ENCODE data around the gene TOX2. TPM values are rescaled to one million over a fixed set of nuclear protein-coding genes. Genes with fewer than 3 reads are reported as not detected.
A peak's percentile ranks its signal among the peaks of the same experiment; 100 is the strongest.

Gene TOX2
- total RNA-seq, 1 experiment from 2014 or later: 85.4 TPM

DNA sequence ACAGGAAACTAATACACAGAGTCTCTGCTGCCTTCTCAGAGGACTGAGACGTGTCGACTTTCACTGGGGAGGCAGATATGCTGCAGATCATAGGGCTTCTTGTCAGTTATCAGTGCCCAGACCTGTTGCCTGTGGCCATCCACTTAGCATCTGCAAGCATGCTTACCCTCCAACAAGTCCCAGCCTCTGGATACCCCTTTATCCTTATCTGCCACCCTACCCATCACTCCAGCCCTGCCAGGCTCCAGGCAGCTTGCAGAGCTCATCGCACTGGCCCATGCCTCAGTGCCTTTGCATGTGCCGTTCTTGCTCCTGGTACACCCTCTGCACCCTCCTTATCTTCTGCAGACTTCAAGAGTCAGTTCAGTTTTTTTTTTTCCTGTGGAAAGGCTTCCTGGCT, 119.2 kb downstream of the TOX2 start:
- H3K4me3 ChIP-seq (ENCODE audit: low read depth in 2 of 2, low read length in 2 of 2): no peak overlapping the region
- BruUV-seq (replicated peaks): no TSS peak
- CTCF ChIA-PET: no interaction called here

GRCh38 chr20:44034451-44034850, 119.8 kb downstream of the TOX2 start:
- ChIA-PET POLR2A (no interaction called here), CTCF (no interaction called here)
- Histone ChIP-seq H3K27ac (ENCODE audit: low read length) (no peak overlapping the region), H3K36me3 (ENCODE audit: control insufficient read depth, insufficient read depth, low read length) (no peaks in the 10 kb centered on the region), H3K4me3 (ENCODE audit: low read depth in 2 of 2, low read length in 2 of 2) (no peak overlapping the region), H3K9me3 (ENCODE audit: control insufficient read depth, insufficient read depth, low read depth, low read length) (no peaks in the 10 kb centered on the region), H3K4me1 (ENCODE audit: control insufficient read depth, insufficient read depth, low read length) (peaks cover 18% of the 10 kb centered on the region), H3K27me3 (ENCODE audit: control insufficient read depth, insufficient read depth, low read length) (no peaks in the 10 kb centered on the region)
- no peak for DNase-seq (ENCODE audit: low read depth, low spot score)
- no peak for TF ChIP-seq POLR2AphosphoS5 (IDR thresholded peaks at IDR 0.05; ENCODE audit: low read depth, low read length)
- TF ChIP-seq, protein P1, sequence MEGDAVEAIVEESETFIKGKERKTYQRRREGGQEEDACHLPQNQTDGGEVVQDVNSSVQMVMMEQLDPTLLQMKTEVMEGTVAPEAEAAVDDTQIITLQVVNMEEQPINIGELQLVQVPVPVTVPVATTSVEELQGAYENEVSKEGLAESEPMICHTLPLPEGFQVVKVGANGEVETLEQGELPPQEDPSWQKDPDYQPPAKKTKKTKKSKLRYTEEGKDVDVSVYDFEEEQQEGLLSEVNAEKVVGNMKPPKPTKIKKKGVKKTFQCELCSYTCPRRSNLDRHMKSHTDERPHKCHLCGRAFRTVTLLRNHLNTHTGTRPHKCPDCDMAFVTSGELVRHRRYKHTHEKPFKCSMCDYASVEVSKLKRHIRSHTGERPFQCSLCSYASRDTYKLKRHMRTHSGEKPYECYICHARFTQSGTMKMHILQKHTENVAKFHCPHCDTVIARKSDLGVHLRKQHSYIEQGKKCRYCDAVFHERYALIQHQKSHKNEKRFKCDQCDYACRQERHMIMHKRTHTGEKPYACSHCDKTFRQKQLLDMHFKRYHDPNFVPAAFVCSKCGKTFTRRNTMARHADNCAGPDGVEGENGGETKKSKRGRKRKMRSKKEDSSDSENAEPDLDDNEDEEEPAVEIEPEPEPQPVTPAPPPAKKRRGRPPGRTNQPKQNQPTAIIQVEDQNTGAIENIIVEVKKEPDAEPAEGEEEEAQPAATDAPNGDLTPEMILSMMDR (IDR thresholded peaks at IDR 0.05): no peak
- TF ChIP-seq, protein P2, sequence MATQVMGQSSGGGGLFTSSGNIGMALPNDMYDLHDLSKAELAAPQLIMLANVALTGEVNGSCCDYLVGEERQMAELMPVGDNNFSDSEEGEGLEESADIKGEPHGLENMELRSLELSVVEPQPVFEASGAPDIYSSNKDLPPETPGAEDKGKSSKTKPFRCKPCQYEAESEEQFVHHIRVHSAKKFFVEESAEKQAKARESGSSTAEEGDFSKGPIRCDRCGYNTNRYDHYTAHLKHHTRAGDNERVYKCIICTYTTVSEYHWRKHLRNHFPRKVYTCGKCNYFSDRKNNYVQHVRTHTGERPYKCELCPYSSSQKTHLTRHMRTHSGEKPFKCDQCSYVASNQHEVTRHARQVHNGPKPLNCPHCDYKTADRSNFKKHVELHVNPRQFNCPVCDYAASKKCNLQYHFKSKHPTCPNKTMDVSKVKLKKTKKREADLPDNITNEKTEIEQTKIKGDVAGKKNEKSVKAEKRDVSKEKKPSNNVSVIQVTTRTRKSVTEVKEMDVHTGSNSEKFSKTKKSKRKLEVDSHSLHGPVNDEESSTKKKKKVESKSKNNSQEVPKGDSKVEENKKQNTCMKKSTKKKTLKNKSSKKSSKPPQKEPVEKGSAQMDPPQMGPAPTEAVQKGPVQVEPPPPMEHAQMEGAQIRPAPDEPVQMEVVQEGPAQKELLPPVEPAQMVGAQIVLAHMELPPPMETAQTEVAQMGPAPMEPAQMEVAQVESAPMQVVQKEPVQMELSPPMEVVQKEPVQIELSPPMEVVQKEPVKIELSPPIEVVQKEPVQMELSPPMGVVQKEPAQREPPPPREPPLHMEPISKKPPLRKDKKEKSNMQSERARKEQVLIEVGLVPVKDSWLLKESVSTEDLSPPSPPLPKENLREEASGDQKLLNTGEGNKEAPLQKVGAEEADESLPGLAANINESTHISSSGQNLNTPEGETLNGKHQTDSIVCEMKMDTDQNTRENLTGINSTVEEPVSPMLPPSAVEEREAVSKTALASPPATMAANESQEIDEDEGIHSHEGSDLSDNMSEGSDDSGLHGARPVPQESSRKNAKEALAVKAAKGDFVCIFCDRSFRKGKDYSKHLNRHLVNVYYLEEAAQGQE (IDR thresholded peaks at IDR 0.05; ENCODE audit: insufficient read depth in 1 of 2, low read depth in 2 of 2, low read length in 1 of 2): no peak
- no peak for TF ChIP-seq SIN3A (IDR thresholded peaks at IDR 0.05; ENCODE audit: borderline replicate concordance, insufficient read depth, low read depth, low read length)
- no peak for TF ChIP-seq TCF7L2 (IDR thresholded peaks at IDR 0.05; ENCODE audit: low read depth, low read length)
- ATAC-seq: no peak
- intact Hi-C loops (cut with micrococcal nuclease; ENCODE audit: unreplicated experiment): no loop called here
- no TSS peak for BruUV-seq (replicated peaks)
- in situ Hi-C loops (cut with HindIII; ENCODE audit: low pct_unique_long_range_greater_than_20kb, low sequenced_read_pairs): no loop called here

More for the DNA sequence above, 119.2 kb downstream of the TOX2 start:
- POLR2A ChIA-PET: no interaction called here
- H3K27ac ChIP-seq (ENCODE audit: low read length): peak overlapping the region; percentile 14; the same call in 1 of the 2 replicates
- intact Hi-C loops (cut with micrococcal nuclease; ENCODE audit: unreplicated experiment): no loop called here
- no peaks in the 10 kb centered on the region for H3K9me3 ChIP-seq (ENCODE audit: control insufficient read depth, insufficient read depth, low read depth, low read length)
- no peaks in the 10 kb centered on the region for H3K36me3 ChIP-seq (ENCODE audit: control insufficient read depth, insufficient read depth, low read length)
- no peak for TF ChIP-seq TCF7L2 (IDR thresholded peaks at IDR 0.05; ENCODE audit: low read depth, low read length)
- no peak for TF ChIP-seq POLR2AphosphoS5 (IDR thresholded peaks at IDR 0.05; ENCODE audit: low read depth, low read length)
- TF ChIP-seq, protein P2 (IDR thresholded peaks at IDR 0.05; ENCODE audit: insufficient read depth in 1 of 2, low read depth in 2 of 2, low read length in 1 of 2): no peak
- no peak for TF ChIP-seq SIN3A (IDR thresholded peaks at IDR 0.05; ENCODE audit: borderline replicate concordance, insufficient read depth, low read depth, low read length)
- TF ChIP-seq, protein P1 (IDR thresholded peaks at IDR 0.05): no peak
- in situ Hi-C loops (cut with HindIII; ENCODE audit: low pct_unique_long_range_greater_than_20kb, low sequenced_read_pairs): no loop called here
- DNase-seq (ENCODE audit: low read depth, low spot score): no peak
- H3K4me1 ChIP-seq (ENCODE audit: control insufficient read depth, insufficient read depth, low read length): peaks cover 18% of the 10 kb centered on the region
- no peak for ATAC-seq
- H3K27me3 ChIP-seq (ENCODE audit: control insufficient read depth, insufficient read depth, low read length): no peaks in the 10 kb centered on the region

Data from Panc1 (cell line).